ENCODE measurements around the gene MAN2B1. TPM values are rescaled to one million over a fixed set of nuclear protein-coding genes. Genes with fewer than 3 reads are reported as not detected.
"Not testable (repeated sequence)": the region's sequence is repeated elsewhere in the genome, so short reads cannot be mapped to it uniquely, and the experiment has no call there.

MAN2B1 gene
- total and polyA plus RNA-seq, 2 donors, result 25.3 to 49.1 TPM

DNA sequence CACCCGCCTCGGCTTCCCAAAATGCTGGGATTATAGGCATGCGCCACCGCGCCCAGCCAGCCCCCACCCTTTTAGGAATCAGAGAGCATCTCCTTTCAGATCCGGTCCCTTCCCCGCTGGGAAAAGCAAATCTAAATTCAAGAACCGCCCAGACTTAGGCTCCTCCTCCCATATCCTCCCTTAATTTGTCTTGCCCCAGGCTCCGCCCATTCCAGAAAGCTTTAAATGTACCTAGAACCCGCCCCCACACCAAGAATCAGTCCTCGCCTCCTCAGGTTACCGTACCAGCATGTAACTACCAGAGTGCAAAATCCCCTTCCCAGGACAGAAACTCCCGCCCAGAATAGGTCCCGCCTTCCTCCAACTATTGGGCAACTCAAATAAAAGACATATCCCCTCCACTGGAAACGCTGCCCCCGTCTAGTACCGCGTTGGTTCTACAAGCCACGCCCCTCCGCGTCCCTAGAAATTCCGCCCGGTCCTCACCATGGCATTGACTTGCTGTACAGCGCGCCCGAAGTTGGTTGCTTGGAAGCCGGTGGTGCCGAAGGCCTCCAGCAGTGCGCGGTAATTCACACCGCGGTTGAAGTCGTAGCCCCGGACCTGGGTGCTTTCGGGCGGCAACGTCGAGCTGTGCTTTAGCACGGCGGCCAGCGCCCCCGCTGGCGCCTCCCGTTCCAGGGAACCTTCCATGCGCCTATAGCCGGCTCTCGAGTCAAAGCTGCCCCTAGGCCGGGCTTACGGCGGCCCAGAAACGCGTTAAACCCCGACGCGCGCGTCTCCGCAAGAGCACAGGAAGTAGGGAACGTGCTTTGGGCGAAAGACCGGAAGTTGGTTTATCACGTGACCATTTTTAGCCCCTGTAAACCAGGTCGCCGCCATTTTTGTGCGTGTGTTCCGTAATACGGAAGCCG lies 14.8 kb upstream of the MAN2B1 start, which contains the start of gene DHPS:
Gene DHPS (minus strand): TSS at position 807 of the 914 bp plus-strand sequence. CDS start 114 bp downstream, at position 693.
- Histone ChIP-seq H3K4me3 (ENCODE audit: low read length in 2 of 2) (peak within 1 kb of the TSS; percentile 63 to 99), H3K27ac (ENCODE audit: low read depth in 1 of 2, low read length in 1 of 2) (peak within 1 kb of the TSS; percentile 92 to 100), H3K4me1 (ENCODE audit: control insufficient read depth in 2 of 2, insufficient read depth in 2 of 2, low read length in 2 of 2) (peaks cover 0 to 15% of the 10 kb centered on the region in 2 donors), H3K27me3 (ENCODE audit: control insufficient read depth in 2 of 2, insufficient read depth in 1 of 2, low read length in 1 of 2) (no peaks in the 10 kb centered on the region), H3K9me3 (ENCODE audit: control insufficient read depth in 2 of 2, insufficient read depth in 1 of 2, low read length in 1 of 2) (no peaks in the 10 kb centered on the region), H3K36me3 (ENCODE audit: control insufficient read depth in 2 of 2, insufficient read depth in 2 of 2, low read length in 1 of 2) (peaks cover 34 to 36% of the 10 kb centered on the region in 2 donors)
- WGBS, result under 1% methylated on average over 68 of the region's 68 CpGs
- peak; percentile 92 to 99 (median 97) for DNase-seq (ENCODE audit: low read depth in 6 of 9, low spot score in 9 of 9)

DNA sequence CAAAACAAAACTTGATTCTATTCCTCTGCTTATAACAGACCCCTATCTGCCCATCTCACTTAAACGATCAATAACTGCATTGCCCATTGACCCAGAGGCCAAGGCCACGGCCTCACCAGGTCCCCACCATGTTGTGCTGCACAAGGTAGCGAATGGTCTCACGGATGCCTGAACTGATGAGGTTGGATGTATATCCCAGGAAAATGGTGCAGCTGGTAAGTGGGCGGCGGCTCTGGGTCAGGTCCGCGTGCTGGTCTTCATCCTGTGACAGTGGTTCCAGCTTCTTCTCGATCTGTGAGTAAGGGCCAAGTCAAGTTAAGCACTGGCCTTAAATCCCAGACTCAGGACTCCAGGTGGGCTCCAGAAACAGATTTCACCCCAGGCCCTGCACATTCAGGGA lies 13.5 kb upstream of the MAN2B1 start:
- Histone ChIP-seq H3K36me3 (ENCODE audit: control insufficient read depth in 2 of 2, insufficient read depth in 2 of 2, low read length in 1 of 2) (peaks cover 47 to 49% of the 10 kb centered on the region in 2 donors), H3K27ac (ENCODE audit: low read depth in 1 of 2, low read length in 1 of 2) (no peak overlapping the region), H3K4me3 (ENCODE audit: low read length in 2 of 2) (no peak overlapping the region), H3K9me3 (ENCODE audit: control insufficient read depth in 2 of 2, insufficient read depth in 1 of 2, low read length in 1 of 2) (no peaks in the 10 kb centered on the region), H3K27me3 (ENCODE audit: control insufficient read depth in 2 of 2, insufficient read depth in 1 of 2, low read length in 1 of 2) (no peaks in the 10 kb centered on the region), H3K4me1 (ENCODE audit: control insufficient read depth in 2 of 2, insufficient read depth in 2 of 2, low read length in 2 of 2) (peaks cover 0 to 15% of the 10 kb centered on the region in 2 donors)
- 98% methylated on average over 9 of the region's 9 CpGs for WGBS
- DNase-seq (ENCODE audit: low read depth in 6 of 9, low spot score in 9 of 9), result no peak

DNA sequence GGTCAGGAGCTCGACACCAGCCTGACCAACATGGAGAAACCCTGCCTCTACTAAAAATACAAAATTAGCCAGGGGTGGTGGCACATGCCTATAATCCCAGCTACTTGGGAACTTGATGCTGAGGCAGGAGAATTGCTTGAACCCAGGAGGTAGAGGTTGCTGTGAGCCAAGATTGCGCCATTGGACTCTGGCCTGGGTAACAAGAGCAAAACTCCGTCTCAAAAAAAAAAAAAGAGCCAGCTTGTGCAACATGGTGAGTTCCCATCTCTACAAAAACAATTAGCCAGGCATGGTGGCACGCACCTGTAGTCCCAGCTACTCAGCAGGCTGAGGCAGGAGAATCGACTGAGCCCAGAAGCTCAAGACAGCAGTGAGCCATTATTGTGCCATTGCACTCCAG lies 11.5 kb upstream of the MAN2B1 start:
- Histone ChIP-seq H3K4me1 (ENCODE audit: control insufficient read depth in 2 of 2, insufficient read depth in 2 of 2, low read length in 2 of 2) (peaks cover 0 to 15% of the 10 kb centered on the region in 2 donors), H3K36me3 (ENCODE audit: control insufficient read depth in 2 of 2, insufficient read depth in 2 of 2, low read length in 1 of 2) (peaks cover 63 to 65% of the 10 kb centered on the region in 2 donors)
- WGBS, result 98% methylated on average over 5 of the region's 5 CpGs
- H3K4me3 ChIP-seq (ENCODE audit: low read length in 2 of 2); H3K27ac ChIP-seq (ENCODE audit: low read depth in 1 of 2, low read length in 1 of 2); H3K27me3 ChIP-seq (ENCODE audit: control insufficient read depth in 2 of 2, insufficient read depth in 1 of 2, low read length in 1 of 2); DNase-seq (ENCODE audit: low read depth in 6 of 9, low spot score in 9 of 9); H3K9me3 ChIP-seq (ENCODE audit: control insufficient read depth in 2 of 2, insufficient read depth in 1 of 2, low read length in 1 of 2): not testable (repeated sequence)

DNA sequence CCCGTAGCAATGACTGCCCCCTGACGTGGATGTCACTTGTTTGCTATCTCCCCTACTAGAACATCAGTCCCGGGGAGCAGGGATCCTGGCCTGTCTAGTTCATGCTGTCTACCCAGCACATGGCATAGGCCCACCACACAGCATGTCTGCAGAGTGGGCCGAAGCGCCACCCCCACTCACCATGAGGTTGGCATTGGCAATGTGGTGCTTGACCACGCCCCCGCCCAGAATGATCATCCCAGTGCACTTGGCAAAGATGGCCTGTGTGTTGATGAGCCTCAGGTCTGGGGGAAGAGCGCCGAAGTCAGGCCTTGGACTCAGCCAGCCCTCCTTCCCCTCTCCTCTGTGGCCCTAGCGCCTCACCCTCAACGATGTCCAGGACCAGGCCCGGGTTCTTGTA lies 10.4 kb upstream of the MAN2B1 start:
- H3K4me3 ChIP-seq (ENCODE audit: low read length in 2 of 2), result no peak overlapping the region
- no peak for DNase-seq (ENCODE audit: low read depth in 6 of 9, low spot score in 9 of 9)
- H3K36me3 ChIP-seq (ENCODE audit: control insufficient read depth in 2 of 2, insufficient read depth in 2 of 2, low read length in 1 of 2), result peaks cover 71 to 74% of the 10 kb centered on the region in 2 donors
- no peak overlapping the region for H3K27ac ChIP-seq (ENCODE audit: low read depth in 1 of 2, low read length in 1 of 2)
- no peaks in the 10 kb centered on the region for H3K9me3 ChIP-seq (ENCODE audit: control insufficient read depth in 2 of 2, insufficient read depth in 1 of 2, low read length in 1 of 2)
- peaks cover 0 to 15% of the 10 kb centered on the region in 2 donors for H3K4me1 ChIP-seq (ENCODE audit: control insufficient read depth in 2 of 2, insufficient read depth in 2 of 2, low read length in 2 of 2)
- no peaks in the 10 kb centered on the region for H3K27me3 ChIP-seq (ENCODE audit: control insufficient read depth in 2 of 2, insufficient read depth in 1 of 2, low read length in 1 of 2)
- WGBS, result 98% methylated on average over 12 of the region's 12 CpGs

DNA sequence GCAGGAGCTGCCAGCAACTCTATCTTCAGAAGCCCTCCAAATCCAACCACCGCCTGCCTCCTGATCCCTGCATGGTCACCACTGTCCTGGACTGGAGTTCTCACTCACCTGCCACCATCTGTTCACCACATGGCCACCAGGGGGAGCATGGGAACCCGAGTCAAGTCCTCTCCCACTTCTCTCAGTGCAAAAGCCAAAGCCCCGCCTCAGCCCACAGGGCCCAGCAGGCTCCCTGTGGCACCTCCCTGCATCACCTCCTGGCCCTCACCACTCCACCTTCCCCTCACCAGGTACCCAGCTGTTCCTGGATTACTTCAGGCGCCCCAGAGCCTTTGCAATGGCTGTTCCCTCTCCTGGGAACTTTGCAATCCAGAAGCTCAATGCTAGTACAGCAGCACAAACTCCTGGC lies 9.8 kb upstream of the MAN2B1 start:
- peak in 6 of 9 donors; percentile 67 to 85 (median 73) for DNase-seq (ENCODE audit: low read depth in 6 of 9, low spot score in 9 of 9)
- WGBS, result 50% methylated on average over 4 of the region's 4 CpGs

DNA sequence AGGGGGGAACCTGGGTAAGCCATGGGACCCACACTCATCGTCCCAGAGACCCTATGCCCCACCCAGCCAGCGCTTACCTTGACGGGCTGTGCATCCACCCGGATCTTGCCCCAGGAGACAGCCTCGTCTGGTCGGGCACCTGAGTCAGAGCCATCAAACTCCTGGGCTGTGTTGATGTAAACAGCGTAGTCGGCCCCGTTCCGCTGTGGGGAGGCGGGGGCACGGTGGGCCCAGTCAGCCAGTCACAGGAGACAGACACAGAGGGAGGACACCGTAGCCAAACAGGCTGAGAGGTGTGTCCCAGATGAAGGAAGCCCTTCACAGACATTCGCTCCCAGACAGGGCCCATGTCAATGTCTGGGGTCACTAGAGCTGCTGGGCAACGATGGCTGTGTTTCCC lies 9.4 kb upstream of the MAN2B1 start:
- peaks cover 0 to 10% of the 10 kb centered on the region in 2 donors for H3K4me1 ChIP-seq (ENCODE audit: control insufficient read depth in 2 of 2, insufficient read depth in 2 of 2, low read length in 2 of 2)
- H3K9me3 ChIP-seq (ENCODE audit: control insufficient read depth in 2 of 2, insufficient read depth in 1 of 2, low read length in 1 of 2), result no peaks in the 10 kb centered on the region
- H3K36me3 ChIP-seq (ENCODE audit: control insufficient read depth in 2 of 2, insufficient read depth in 2 of 2, low read length in 1 of 2), result peaks cover 73 to 75% of the 10 kb centered on the region in 2 donors
- no peak overlapping the region for H3K27ac ChIP-seq (ENCODE audit: low read depth in 1 of 2, low read length in 1 of 2)
- WGBS, result 97% methylated on average over 15 of the region's 15 CpGs
- DNase-seq (ENCODE audit: low read depth in 6 of 9, low spot score in 9 of 9), result no peak
- no peak overlapping the region for H3K4me3 ChIP-seq (ENCODE audit: low read length in 2 of 2)
- no peaks in the 10 kb centered on the region for H3K27me3 ChIP-seq (ENCODE audit: control insufficient read depth in 2 of 2, insufficient read depth in 1 of 2, low read length in 1 of 2)

More for the DNA sequence above, 9.8 kb upstream of the MAN2B1 start:
- Histone ChIP-seq H3K27me3 (ENCODE audit: control insufficient read depth in 2 of 2, insufficient read depth in 1 of 2, low read length in 1 of 2) (no peaks in the 10 kb centered on the region), H3K9me3 (ENCODE audit: control insufficient read depth in 2 of 2, insufficient read depth in 1 of 2, low read length in 1 of 2) (no peaks in the 10 kb centered on the region), H3K4me1 (ENCODE audit: control insufficient read depth in 2 of 2, insufficient read depth in 2 of 2, low read length in 2 of 2) (peaks cover 0 to 15% of the 10 kb centered on the region in 2 donors), H3K27ac (ENCODE audit: low read depth in 1 of 2, low read length in 1 of 2) (no peak overlapping the region), H3K4me3 (ENCODE audit: low read length in 2 of 2) (no peak overlapping the region), H3K36me3 (ENCODE audit: control insufficient read depth in 2 of 2, insufficient read depth in 2 of 2, low read length in 1 of 2) (peaks cover 73 to 75% of the 10 kb centered on the region in 2 donors)

DNA sequence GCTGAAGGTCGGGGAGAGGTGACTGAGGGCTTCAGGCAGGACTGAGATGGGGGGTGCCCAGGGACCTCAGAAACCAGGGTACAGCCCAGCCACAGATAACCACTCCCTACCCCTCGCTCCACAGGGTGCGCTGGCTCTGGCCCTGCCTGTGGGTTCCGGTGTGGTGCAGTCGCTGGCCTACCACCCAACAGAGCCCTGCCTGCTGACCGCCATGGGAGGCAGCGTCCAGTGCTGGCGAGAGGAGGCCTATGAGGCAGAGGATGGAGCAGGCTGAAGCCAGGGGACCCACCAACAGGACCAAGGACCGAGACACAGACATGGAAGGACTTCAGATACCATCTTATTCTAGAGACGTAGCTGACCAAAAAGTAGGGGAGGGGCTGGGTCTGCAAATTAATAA lies 8.9 kb upstream of the MAN2B1 start:
- H3K27me3 ChIP-seq (ENCODE audit: control insufficient read depth in 2 of 2, insufficient read depth in 1 of 2, low read length in 1 of 2), result no peaks in the 10 kb centered on the region
- WGBS, result 98% methylated on average over 10 of the region's 10 CpGs
- peaks cover 0 to 11% of the 10 kb centered on the region in 2 donors for H3K4me1 ChIP-seq (ENCODE audit: control insufficient read depth in 2 of 2, insufficient read depth in 2 of 2, low read length in 2 of 2)

DNA sequence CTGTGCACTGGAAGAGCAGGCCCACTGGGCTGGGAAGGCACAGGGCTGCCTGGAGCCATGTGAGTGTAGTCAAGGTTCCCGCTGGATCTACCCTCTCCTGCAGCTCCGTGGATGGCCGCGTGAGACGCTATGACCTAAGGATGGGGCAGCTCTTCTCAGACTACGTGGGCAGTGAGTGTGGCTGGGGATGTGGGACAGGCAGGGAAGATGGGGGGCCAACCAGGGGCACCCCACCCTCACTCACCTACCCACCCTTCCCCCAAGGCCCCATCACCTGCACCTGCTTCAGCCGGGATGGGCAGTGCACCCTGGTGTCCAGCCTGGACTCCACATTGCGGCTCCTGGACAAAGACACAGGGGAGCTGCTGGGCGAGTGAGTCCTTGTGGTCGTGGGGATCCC lies 6.2 kb upstream of the MAN2B1 start:
- no peak for DNase-seq (ENCODE audit: low read depth in 6 of 9, low spot score in 9 of 9)
- no peak overlapping the region for H3K27ac ChIP-seq (ENCODE audit: low read depth in 1 of 2, low read length in 1 of 2)
- peaks cover 55 to 58% of the 10 kb centered on the region in 2 donors for H3K36me3 ChIP-seq (ENCODE audit: control insufficient read depth in 2 of 2, insufficient read depth in 2 of 2, low read length in 1 of 2)
- 96% methylated on average over 10 of the region's 10 CpGs for WGBS
- no peak overlapping the region for H3K4me3 ChIP-seq (ENCODE audit: low read length in 2 of 2)
- no peaks in the 10 kb centered on the region for H3K27me3 ChIP-seq (ENCODE audit: control insufficient read depth in 2 of 2, insufficient read depth in 1 of 2, low read length in 1 of 2)
- H3K4me1 ChIP-seq (ENCODE audit: control insufficient read depth in 2 of 2, insufficient read depth in 2 of 2, low read length in 2 of 2), result peaks cover 10 to 23% of the 10 kb centered on the region in 2 donors
- no peaks in the 10 kb centered on the region for H3K9me3 ChIP-seq (ENCODE audit: control insufficient read depth in 2 of 2, insufficient read depth in 1 of 2, low read length in 1 of 2)

More for the DNA sequence above, 8.9 kb upstream of the MAN2B1 start:
- no peak overlapping the region for H3K27ac ChIP-seq (ENCODE audit: low read depth in 1 of 2, low read length in 1 of 2)
- peaks cover 73 to 75% of the 10 kb centered on the region in 2 donors for H3K36me3 ChIP-seq (ENCODE audit: control insufficient read depth in 2 of 2, insufficient read depth in 2 of 2, low read length in 1 of 2)
- H3K9me3 ChIP-seq (ENCODE audit: control insufficient read depth in 2 of 2, insufficient read depth in 1 of 2, low read length in 1 of 2), result no peaks in the 10 kb centered on the region
- H3K4me3 ChIP-seq (ENCODE audit: low read length in 2 of 2), result no peak overlapping the region
- DNase-seq (ENCODE audit: low read depth in 6 of 9, low spot score in 9 of 9), result no peak

Data from thymus (tissue), 11 donors.